Activated CD8-positive, alpha-beta T cell treated with anti-CD3 and anti-CD28 coated beads for 36 hours (primary cell): Measurements from ENCODE around the gene PSEN1. TPM values are rescaled to one million over a fixed set of nuclear protein-coding genes. Genes with fewer than 3 reads are reported as not detected.
A peak's percentile ranks its signal among the peaks of the same experiment; 100 is the strongest.

Experiments
- ATAC-seq: fragments of 200-7000 bp; cut with Tn5 transposase; one replicate; pipeline ENCODE4 v1.10.0; 2021; ENCODE audit warnings: mild to moderate bottlenecking, moderate library complexity
- CTCF ChIA-PET: fragments of 350-600 bp; sonication (Branson Sonifier 250); formaldehyde crosslinking; loops from one replicate; lab custom pipeline; 2021; ENCODE audit warnings: antibody characterized with exemption; lab: Charles Lee
- POLR2A ChIA-PET: fragments of 350-600 bp; sonication (Branson Sonifier 250); formaldehyde crosslinking; loops from one replicate; lab custom pipeline; 2021; ENCODE audit warnings: antibody characterized with exemption; lab: Charles Lee
- DNase-seq: peaks from one replicate; pipeline ENCODE4 v3.0.0-alpha.2; 2020
- H3K27ac Mint-ChIP-seq: one replicate; pipeline ENCODE4 v1.8.0; 2021; ENCODE audit warnings: mild to moderate bottlenecking, mixed read lengths
- H3K27me3 Mint-ChIP-seq: one replicate; pipeline ENCODE4 v1.8.0; 2021; ENCODE audit warnings: mixed read lengths
- H3K36me3 Mint-ChIP-seq: one replicate; pipeline ENCODE4 v1.8.0; 2021; ENCODE audit warnings: low read depth, mixed read lengths
- H3K4me1 Mint-ChIP-seq: one replicate; pipeline ENCODE4 v1.8.0; 2021; ENCODE audit warnings: low read depth, mixed read lengths
- H3K4me3 Mint-ChIP-seq: one replicate; pipeline ENCODE4 v1.8.0; 2021; ENCODE audit warnings: mild to moderate bottlenecking, moderate library complexity, mixed read lengths
- H3K9me3 Mint-ChIP-seq: one replicate; pipeline ENCODE4 v1.8.0; 2021; ENCODE audit warnings: mixed read lengths
- CTCF ChIP-seq: fragments of 200-600 bp; IDR thresholded peaks from one replicate; pipeline ENCODE4 v1.8.0; 2022; ENCODE audit warnings: antibody characterized with exemption, mild to moderate bottlenecking
- intact Hi-C: fragments of 100-400 bp; cut with micrococcal nuclease; formaldehyde crosslinking; loops from one replicate; pipeline ENCODE4 v1.10.0; 2022
- total RNA-seq, 2 experiments: library from RNA; stranded (reverse); gene quantifications; one replicate each; pipeline ENCODE4 v1.2.3, GENCODE V29; 2021

The PSEN1 gene
- total RNA-seq, 2 experiments from 2014 or later: 23.1 to 23.2 TPM

- no peak for ATAC-seq
- no peak for DNase-seq
- Mint-ChIP-seq H3K4me3 (no peak overlapping the region), H3K36me3 (no peaks in the 10 kb centered on the region), H3K4me1 (no peaks in the 10 kb centered on the region), H3K27me3 (peaks cover 23% of the 10 kb centered on the region), H3K27ac (no peak overlapping the region), H3K9me3 (no peaks in the 10 kb centered on the region)
- CTCF ChIA-PET: interaction anchor here (2.8 kb wide), 1 partner anchor 10 kb away, joined by 8 read pairs; no protein-coding TSS in a partner anchor
- intact Hi-C loops: no loop called here
- TF ChIP-seq CTCF: no peak
- POLR2A ChIA-PET: interaction anchor here (0.6 kb wide), 1 partner anchor 37 kb away, joined by 3 read pairs; no protein-coding TSS in a partner anchor
These were observed 93.7 kb downstream of the PSEN1 start for GRCh38 chr14:73230051-73230450.

- TF ChIP-seq CTCF: no peak
- H3K4me1 Mint-ChIP-seq: peaks cover 4% of the 10 kb centered on the region
- POLR2A ChIA-PET: interaction anchor here (0.7 kb wide), 1 partner anchor 10 kb away, joined by 4 read pairs; no protein-coding TSS in a partner anchor
- H3K36me3 Mint-ChIP-seq: no peaks in the 10 kb centered on the region
- H3K27me3 Mint-ChIP-seq: peaks cover 43% of the 10 kb centered on the region
- DNase-seq (peak; percentile 38), ATAC-seq (peak; percentile 45)
- CTCF ChIA-PET: interaction anchor here (0.8 to 2.8 kb wide), 7 partner anchors 9 to 240 kb away, joined by 3 to 8 read pairs (median 7); no protein-coding TSS in a partner anchor
- H3K9me3 Mint-ChIP-seq: no peaks in the 10 kb centered on the region
- H3K27ac Mint-ChIP-seq: no peak overlapping the region
- H3K4me3 Mint-ChIP-seq: no peak overlapping the region
- intact Hi-C loops: no loop called here
These were observed 95.9 kb downstream of the PSEN1 start for GRCh38 chr14:73231981-73232851.

GRCh38 chr14:73232984-73233383 lies 96.7 kb downstream of the PSEN1 start:
- H3K4me3 Mint-ChIP-seq: no peak overlapping the region
- intact Hi-C loops: no loop called here
- ChIA-PET POLR2A (interaction anchor here (1.3 kb wide), 1 partner anchor 13 kb away, joined by 3 read pairs; no protein-coding TSS in a partner anchor), CTCF (interaction anchor here (1.6 to 2.0 kb wide), 4 partner anchors 17 to 239 kb away, joined by 5 to 8 read pairs (median 7); no protein-coding TSS in a partner anchor)
- no peak overlapping the region for H3K27ac Mint-ChIP-seq
- H3K4me1 Mint-ChIP-seq: peaks cover 4% of the 10 kb centered on the region
- H3K9me3 Mint-ChIP-seq: no peaks in the 10 kb centered on the region
- DNase-seq: no peak
- no peaks in the 10 kb centered on the region for H3K36me3 Mint-ChIP-seq
- no peak for ATAC-seq
- H3K27me3 Mint-ChIP-seq: peaks cover 43% of the 10 kb centered on the region
- TF ChIP-seq CTCF: no peak

GRCh38 chr14:73233564-73233963 lies 97.3 kb downstream of the PSEN1 start:
- Mint-ChIP-seq H3K9me3 (no peaks in the 10 kb centered on the region), H3K4me1 (peaks cover 7% of the 10 kb centered on the region), H3K36me3 (no peaks in the 10 kb centered on the region), H3K4me3 (no peak overlapping the region), H3K27ac (no peak overlapping the region), H3K27me3 (peaks cover 46% of the 10 kb centered on the region)
- POLR2A ChIA-PET: interaction anchor here (1.3 kb wide), 1 partner anchor 12 kb away, joined by 3 read pairs; no protein-coding TSS in a partner anchor
- CTCF ChIA-PET: no interaction called here
- TF ChIP-seq CTCF: no peak
- ATAC-seq (no peak), DNase-seq (no peak)
- intact Hi-C loops: no loop called here

GRCh38 chr14:73234029-73234428 lies 97.7 kb downstream of the PSEN1 start:
- intact Hi-C loops: no loop called here
- Mint-ChIP-seq H3K4me3 (no peak overlapping the region), H3K4me1 (peaks cover 7% of the 10 kb centered on the region), H3K27ac (no peak overlapping the region), H3K9me3 (no peaks in the 10 kb centered on the region), H3K27me3 (peaks cover 50% of the 10 kb centered on the region), H3K36me3 (no peaks in the 10 kb centered on the region)
- ChIA-PET CTCF (no interaction called here), POLR2A (interaction anchor here (1.3 kb wide), 1 partner anchor 12 kb away, joined by 3 read pairs; no protein-coding TSS in a partner anchor)
- no peak for DNase-seq
- ATAC-seq: no peak
- TF ChIP-seq CTCF: no peak
